ENCODE data around the gene C9orf153.

DNA sequence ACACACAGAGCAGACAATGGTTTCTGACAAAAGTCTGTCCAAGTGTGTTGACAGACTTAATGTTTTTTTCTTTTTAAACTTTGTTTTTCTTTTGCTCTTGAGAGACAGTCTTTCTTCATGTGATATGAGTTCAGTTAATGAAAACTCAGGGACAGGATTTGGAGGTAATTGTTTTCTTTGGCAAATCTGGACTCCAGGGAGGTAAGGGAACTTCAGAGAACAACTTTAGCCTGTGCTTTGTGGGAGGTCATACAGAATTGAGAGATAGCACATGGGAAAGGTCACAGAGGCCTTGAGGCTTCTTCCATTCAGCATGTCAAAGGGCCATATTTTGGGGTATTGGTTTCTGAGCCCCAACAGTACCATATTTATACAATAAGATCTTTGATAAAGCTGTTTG lies 9.3 kb downstream of the C9orf153 start:
- TF ChIP-seq ZC3H10 (CRISPR knock-in tag; IDR thresholded peaks at IDR 0.05) (no peak), TCF4 (CRISPR knock-in tag; IDR thresholded peaks at IDR 0.05; ENCODE audit: borderline replicate concordance) (no peak), ZFP30 (CRISPR knock-in tag; IDR thresholded peaks at IDR 0.05) (no peak), ZFP3 (CRISPR knock-in tag; IDR thresholded peaks at IDR 0.05) (no peak)
- TF ChIP-seq, protein P1, sequence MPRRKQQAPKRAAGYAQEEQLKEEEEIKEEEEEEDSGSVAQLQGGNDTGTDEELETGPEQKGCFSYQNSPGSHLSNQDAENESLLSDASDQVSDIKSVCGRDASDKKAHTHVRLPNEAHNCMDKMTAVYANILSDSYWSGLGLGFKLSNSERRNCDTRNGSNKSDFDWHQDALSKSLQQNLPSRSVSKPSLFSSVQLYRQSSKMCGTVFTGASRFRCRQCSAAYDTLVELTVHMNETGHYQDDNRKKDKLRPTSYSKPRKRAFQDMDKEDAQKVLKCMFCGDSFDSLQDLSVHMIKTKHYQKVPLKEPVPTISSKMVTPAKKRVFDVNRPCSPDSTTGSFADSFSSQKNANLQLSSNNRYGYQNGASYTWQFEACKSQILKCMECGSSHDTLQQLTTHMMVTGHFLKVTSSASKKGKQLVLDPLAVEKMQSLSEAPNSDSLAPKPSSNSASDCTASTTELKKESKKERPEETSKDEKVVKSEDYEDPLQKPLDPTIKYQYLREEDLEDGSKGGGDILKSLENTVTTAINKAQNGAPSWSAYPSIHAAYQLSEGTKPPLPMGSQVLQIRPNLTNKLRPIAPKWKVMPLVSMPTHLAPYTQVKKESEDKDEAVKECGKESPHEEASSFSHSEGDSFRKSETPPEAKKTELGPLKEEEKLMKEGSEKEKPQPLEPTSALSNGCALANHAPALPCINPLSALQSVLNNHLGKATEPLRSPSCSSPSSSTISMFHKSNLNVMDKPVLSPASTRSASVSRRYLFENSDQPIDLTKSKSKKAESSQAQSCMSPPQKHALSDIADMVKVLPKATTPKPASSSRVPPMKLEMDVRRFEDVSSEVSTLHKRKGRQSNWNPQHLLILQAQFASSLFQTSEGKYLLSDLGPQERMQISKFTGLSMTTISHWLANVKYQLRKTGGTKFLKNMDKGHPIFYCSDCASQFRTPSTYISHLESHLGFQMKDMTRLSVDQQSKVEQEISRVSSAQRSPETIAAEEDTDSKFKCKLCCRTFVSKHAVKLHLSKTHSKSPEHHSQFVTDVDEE (CRISPR knock-in tag; IDR thresholded peaks at IDR 0.05), result no peak
- TF ChIP-seq, protein P2, sequence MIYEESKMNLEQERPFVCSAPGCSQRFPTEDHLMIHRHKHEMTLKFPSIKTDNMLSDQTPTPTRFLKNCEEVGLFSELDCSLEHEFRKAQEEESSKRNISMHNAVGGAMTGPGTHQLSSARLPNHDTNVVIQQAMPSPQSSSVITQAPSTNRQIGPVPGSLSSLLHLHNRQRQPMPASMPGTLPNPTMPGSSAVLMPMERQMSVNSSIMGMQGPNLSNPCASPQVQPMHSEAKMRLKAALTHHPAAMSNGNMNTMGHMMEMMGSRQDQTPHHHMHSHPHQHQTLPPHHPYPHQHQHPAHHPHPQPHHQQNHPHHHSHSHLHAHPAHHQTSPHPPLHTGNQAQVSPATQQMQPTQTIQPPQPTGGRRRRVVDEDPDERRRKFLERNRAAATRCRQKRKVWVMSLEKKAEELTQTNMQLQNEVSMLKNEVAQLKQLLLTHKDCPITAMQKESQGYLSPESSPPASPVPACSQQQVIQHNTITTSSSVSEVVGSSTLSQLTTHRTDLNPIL (CRISPR knock-in tag; IDR thresholded peaks at IDR 0.05; ENCODE audit: low read depth), result no peak

Measured in SK-N-SH treated with all-trans-retinoic acid at 6 μM for 48 hours (cell line).